Karpas-422 (cell line): Measurements from ENCODE around the gene TFB2M. TPM values are rescaled to one million over a fixed set of nuclear protein-coding genes. Genes with fewer than 3 reads are reported as not detected.

Source experiments
- DNase-seq: peaks from one replicate; pipeline ENCODE4 v3.0.0-alpha.2; 2015
- H2AFZ ChIP-seq: fragments of 200-600 bp; sonication (generic); 2 replicates; pipeline ENCODE4 v1.6.1; 2014; ENCODE audit warnings: antibody characterized with exemption, low read length, mixed read lengths
- H3K27ac ChIP-seq: fragments of 200-600 bp; sonication (generic); 2 replicates; pipeline ENCODE4 v1.5.1; 2014; ENCODE audit warnings: mild to moderate bottlenecking, low read length, moderate library complexity
- H3K27me3 ChIP-seq: fragments of 200-600 bp; sonication (generic); 2 replicates; pipeline ENCODE4 v1.6.1; 2014; ENCODE audit warnings: low read length, mixed read lengths
- H3K36me3 ChIP-seq: fragments of 200-600 bp; sonication (generic); 2 replicates; pipeline ENCODE4 v1.6.1; 2014; ENCODE audit warnings: low read length, mixed read lengths; ENCODE audit not compliant: insufficient read depth
- H3K4me1 ChIP-seq: fragments of 200-600 bp; sonication (generic); 2 replicates; pipeline ENCODE4 v1.6.1; 2014; ENCODE audit warnings: mild to moderate bottlenecking, low read length, mixed read lengths
- H3K4me2 ChIP-seq: fragments of 200-600 bp; sonication (generic); 2 replicates; pipeline ENCODE4 v1.6.1; 2014; ENCODE audit warnings: low read length, low read depth, mild to moderate bottlenecking; ENCODE audit not compliant: poor library complexity, severe bottlenecking
- H3K4me3 ChIP-seq: fragments of 200-600 bp; sonication (generic); 2 replicates; pipeline ENCODE4 v1.5.1; 2014; ENCODE audit warnings: mild to moderate bottlenecking, antibody characterized with exemption, low read length, mixed read lengths
- H3K79me2 ChIP-seq: fragments of 200-600 bp; sonication (generic); 2 replicates; pipeline ENCODE4 v1.6.1; 2014; ENCODE audit warnings: mild to moderate bottlenecking, low read length, mixed read lengths
- H3K9ac ChIP-seq: fragments of 200-600 bp; sonication (generic); 2 replicates; pipeline ENCODE4 v1.6.0; 2014; ENCODE audit warnings: low read length
- H3K9me2 ChIP-seq: fragments of 200-600 bp; sonication (generic), shearing (Covaris generic); replicated peaks from 2 replicates; pipeline ENCODE4 v1.6.0; 2014; ENCODE audit warnings: mild to moderate bottlenecking, low read length, moderate library complexity; ENCODE audit not compliant: insufficient read depth
- H3K9me3 ChIP-seq: fragments of 300-700, 200-600 bp; sonication (generic); 2 replicates; pipeline ENCODE4 v1.6.1; 2014; ENCODE audit warnings: low read length, mixed read lengths
- H4K20me1 ChIP-seq: fragments of 200-600 bp; sonication (generic); 2 replicates; pipeline ENCODE4 v1.6.1; 2014; ENCODE audit warnings: mild to moderate bottlenecking, antibody characterized with exemption, low read length, low read depth; ENCODE audit not compliant: insufficient read depth
- total RNA-seq: library from RNA; depleted of rRNA; stranded (reverse); fragments of >200 nt; shearing (Covaris generic); gene quantifications from 2 replicates; pipeline ENCODE4 v1.2.3, GENCODE V29; 2014; ENCODE audit warnings: low replicate concordance

Gene TFB2M
- total RNA-seq, 1 experiment from 2014 or later: 20.5 TPM

- Histone ChIP-seq H2AFZ (no peak overlapping the region), H3K4me1 (peaks cover 8% of the 10 kb centered on the region), H3K9ac (no peak overlapping the region), H3K9me3 (peaks cover 6% of the 10 kb centered on the region), H3K9me2 (no peaks in the 10 kb centered on the region), H3K27me3 (no peaks in the 10 kb centered on the region), H3K36me3 (no peaks in the 10 kb centered on the region; the same call in 1 of the 2 replicates), H3K79me2 (no peaks in the 10 kb centered on the region), H3K27ac (no peak overlapping the region), H3K4me2 (no peak overlapping the region), H3K4me3 (no peak overlapping the region), H4K20me1 (no peaks in the 10 kb centered on the region)
- no peak for DNase-seq
Observed at GRCh38 chr1:246526380-246526779, 39.7 kb downstream of the TFB2M start.

- H4K20me1 ChIP-seq: no peaks in the 10 kb centered on the region
- no peak overlapping the region for H3K27ac ChIP-seq
- H3K4me3 ChIP-seq: no peak overlapping the region
- H3K9ac ChIP-seq: no peak overlapping the region
- H3K9me3 ChIP-seq: peaks cover 13% of the 10 kb centered on the region
- no peaks in the 10 kb centered on the region for H3K27me3 ChIP-seq
- H2AFZ ChIP-seq: no peak overlapping the region
- H3K4me1 ChIP-seq: no peaks in the 10 kb centered on the region
- H3K79me2 ChIP-seq: no peaks in the 10 kb centered on the region
- H3K9me2 ChIP-seq: no peaks in the 10 kb centered on the region
- H3K36me3 ChIP-seq: no peaks in the 10 kb centered on the region
- H3K4me2 ChIP-seq: no peak overlapping the region
- no peak for DNase-seq
Observed at GRCh38 chr1:246519514-246519913, 46.5 kb downstream of the TFB2M start.

GRCh38 chr1:246518456-246519205 lies 47.4 kb downstream of the TFB2M start:
- no peak overlapping the region for H3K4me2 ChIP-seq
- H3K27me3 ChIP-seq: no peaks in the 10 kb centered on the region
- no peaks in the 10 kb centered on the region for H4K20me1 ChIP-seq
- no peaks in the 10 kb centered on the region for H3K79me2 ChIP-seq
- H3K9ac ChIP-seq: no peak overlapping the region
- H3K9me2 ChIP-seq: no peaks in the 10 kb centered on the region
- DNase-seq: no peak
- H3K4me1 ChIP-seq: no peaks in the 10 kb centered on the region
- H2AFZ ChIP-seq: no peak overlapping the region
- H3K36me3 ChIP-seq: no peaks in the 10 kb centered on the region
- H3K9me3 ChIP-seq: peaks cover 17% of the 10 kb centered on the region
- H3K27ac ChIP-seq: no peak overlapping the region
- no peak overlapping the region for H3K4me3 ChIP-seq

GRCh38 chr1:246517391-246517790 lies 48.7 kb downstream of the TFB2M start:
- DNase-seq: no peak
- no peaks in the 10 kb centered on the region for H3K36me3 ChIP-seq
- no peak overlapping the region for H3K4me2 ChIP-seq
- H3K9me2 ChIP-seq: no peaks in the 10 kb centered on the region
- H3K4me1 ChIP-seq: no peaks in the 10 kb centered on the region
- no peak overlapping the region for H3K27ac ChIP-seq
- no peak overlapping the region for H3K9ac ChIP-seq
- H3K4me3 ChIP-seq: no peak overlapping the region
- no peaks in the 10 kb centered on the region for H3K27me3 ChIP-seq
- no peak overlapping the region for H2AFZ ChIP-seq
- no peaks in the 10 kb centered on the region for H3K79me2 ChIP-seq
- H4K20me1 ChIP-seq: no peaks in the 10 kb centered on the region
- H3K9me3 ChIP-seq: peaks cover 17% of the 10 kb centered on the region

GRCh38 chr1:246516126-246516525 lies 49.9 kb downstream of the TFB2M start:
- no peaks in the 10 kb centered on the region for H3K4me1 ChIP-seq
- no peaks in the 10 kb centered on the region for H3K9me2 ChIP-seq
- H3K9ac ChIP-seq: no peak overlapping the region
- no peak overlapping the region for H3K27ac ChIP-seq
- peaks cover 17% of the 10 kb centered on the region for H3K9me3 ChIP-seq
- H2AFZ ChIP-seq: no peak overlapping the region
- H3K36me3 ChIP-seq: no peaks in the 10 kb centered on the region
- no peaks in the 10 kb centered on the region for H3K27me3 ChIP-seq
- no peak for DNase-seq
- no peak overlapping the region for H3K4me3 ChIP-seq
- no peak overlapping the region for H3K4me2 ChIP-seq
- H3K79me2 ChIP-seq: no peaks in the 10 kb centered on the region
- no peaks in the 10 kb centered on the region for H4K20me1 ChIP-seq

- Histone ChIP-seq H3K36me3 (no peaks in the 10 kb centered on the region), H3K9me2 (no peaks in the 10 kb centered on the region), H3K9me3 (peaks cover 17% of the 10 kb centered on the region), H3K4me3 (no peak overlapping the region), H3K9ac (no peak overlapping the region), H4K20me1 (no peaks in the 10 kb centered on the region), H3K27ac (no peak overlapping the region), H3K79me2 (no peaks in the 10 kb centered on the region), H2AFZ (no peak overlapping the region), H3K4me1 (no peaks in the 10 kb centered on the region), H3K4me2 (no peak overlapping the region), H3K27me3 (no peaks in the 10 kb centered on the region)
- no peak for DNase-seq
Observed at GRCh38 chr1:246515390-246516005, 50.6 kb downstream of the TFB2M start.

GRCh38 chr1:246513619-246514343 lies 52.3 kb downstream of the TFB2M start:
- no peaks in the 10 kb centered on the region for H3K79me2 ChIP-seq
- no peak overlapping the region for H3K4me2 ChIP-seq
- DNase-seq: no peak
- no peak overlapping the region for H3K27ac ChIP-seq
- H3K9ac ChIP-seq: no peak overlapping the region
- H3K36me3 ChIP-seq: no peaks in the 10 kb centered on the region
- H3K9me3 ChIP-seq: peaks cover 17% of the 10 kb centered on the region
- no peaks in the 10 kb centered on the region for H3K4me1 ChIP-seq
- H3K4me3 ChIP-seq: no peak overlapping the region
- no peak overlapping the region; the same call in 1 of the 2 replicates for H2AFZ ChIP-seq
- H4K20me1 ChIP-seq: no peaks in the 10 kb centered on the region
- no peaks in the 10 kb centered on the region for H3K9me2 ChIP-seq
- H3K27me3 ChIP-seq: no peaks in the 10 kb centered on the region

- no peaks in the 10 kb centered on the region for H3K27me3 ChIP-seq
- no peak overlapping the region for H3K27ac ChIP-seq
- no peaks in the 10 kb centered on the region for H4K20me1 ChIP-seq
- no peak for DNase-seq
- H3K9me3 ChIP-seq: peaks cover 17% of the 10 kb centered on the region
- H3K4me2 ChIP-seq: no peak overlapping the region
- H2AFZ ChIP-seq: no peak overlapping the region
- H3K36me3 ChIP-seq: no peaks in the 10 kb centered on the region
- no peak overlapping the region for H3K4me3 ChIP-seq
- no peak overlapping the region for H3K9ac ChIP-seq
- H3K4me1 ChIP-seq: no peaks in the 10 kb centered on the region
- H3K79me2 ChIP-seq: no peaks in the 10 kb centered on the region
- H3K9me2 ChIP-seq: no peaks in the 10 kb centered on the region
Observed at GRCh38 chr1:246513041-246513440, 53.0 kb downstream of the TFB2M start.
